GM04504 (cell line): ENCODE data around the gene SUGP1.

Experiments used
- DNase-seq: peaks from one replicate; pipeline ENCODE4 v3.0.0-alpha.2; 2012; ENCODE audit warnings: low read depth

Gene SUGP1

GRCh38 chr19:19297759-19298158 lies 22.6 kb downstream of the SUGP1 start:
- no peak for DNase-seq

GRCh38 chr19:19296953-19297689 lies 23.2 kb downstream of the SUGP1 start:
- no peak for DNase-seq

GRCh38 chr19:19294914-19295313 lies 25.4 kb downstream of the SUGP1 start:
- no peak for DNase-seq

GRCh38 chr19:19292607-19293006 lies 27.7 kb downstream of the SUGP1 start:
- DNase-seq: no peak

GRCh38 chr19:19285686-19286085 lies 34.6 kb downstream of the SUGP1 start:
- no peak for DNase-seq

GRCh38 chr19:19280561-19280960 lies 39.7 kb downstream of the SUGP1 start:
- peak; percentile 35 for DNase-seq

- no peak for DNase-seq
These were observed 40.5 kb downstream of the SUGP1 start for GRCh38 chr19:19279853-19280252.

- no peak for DNase-seq
These were observed 41.2 kb downstream of the SUGP1 start for GRCh38 chr19:19279062-19279612.

GRCh38 chr19:19278315-19278714 lies 42.0 kb downstream of the SUGP1 start:
- no peak for DNase-seq

- no peak for DNase-seq
These were observed 43.5 kb downstream of the SUGP1 start for GRCh38 chr19:19276851-19277250.

- no peak for DNase-seq
These were observed 43.9 kb downstream of the SUGP1 start for GRCh38 chr19:19276386-19276785.

GRCh38 chr19:19274716-19275565 lies 45.4 kb downstream of the SUGP1 start:
- no peak for DNase-seq

GRCh38 chr19:19274146-19274545 lies 46.2 kb downstream of the SUGP1 start:
- no peak for DNase-seq

GRCh38 chr19:19271828-19272599 lies 48.3 kb downstream of the SUGP1 start:
- DNase-seq: no peak

- DNase-seq: no peak
These were observed 49.3 kb downstream of the SUGP1 start for GRCh38 chr19:19270749-19271571.

- DNase-seq: no peak
These were observed 50.2 kb downstream of the SUGP1 start for GRCh38 chr19:19269952-19270694.

- no peak for DNase-seq
These were observed 51.6 kb downstream of the SUGP1 start for GRCh38 chr19:19268453-19269385.

GRCh38 chr19:19267305-19267704 lies 53.0 kb downstream of the SUGP1 start:
- no peak for DNase-seq

- DNase-seq: no peak
These were observed 56.3 kb downstream of the SUGP1 start for GRCh38 chr19:19263886-19264487.
